HepG2 (cell line): Measurements from ENCODE around the gene SMURF2. TPM values are rescaled to one million over a fixed set of nuclear protein-coding genes. Genes with fewer than 3 reads are reported as not detected.
A peak's percentile ranks its signal among the peaks of the same experiment; 100 is the strongest.

ENCODE experiments used
- FOXC1 ChIP-seq: sonication (generic); formaldehyde crosslinking; IDR thresholded peaks from 2 replicates; pipeline ENCODE4 v1.8.0; 2022; ENCODE audit warnings: mild to moderate bottlenecking, missing genetic modification reagents, borderline replicate concordance
- HBP1 ChIP-seq: IDR thresholded peaks from 2 replicates; pipeline ENCODE4 v1.6.1; 2016; ENCODE audit warnings: low read depth, control low read depth
- HNF1B ChIP-seq: sonication (generic); formaldehyde crosslinking; IDR thresholded peaks from 2 replicates; pipeline ENCODE4 v1.5.1; 2020; ENCODE audit warnings: mild to moderate bottlenecking, moderate library complexity, missing genetic modification reagents
- KDM4B ChIP-seq: sonication (generic); formaldehyde crosslinking; IDR thresholded peaks from 2 replicates; pipeline ENCODE4 v1.4.0; 2020; ENCODE audit warnings: missing genetic modification reagents
- NAIF1 ChIP-seq: sonication (generic); formaldehyde crosslinking; IDR thresholded peaks from 2 replicates; pipeline ENCODE4 v1.5.0; 2020; ENCODE audit warnings: mild to moderate bottlenecking, missing genetic modification reagents, borderline replicate concordance
- POLR2G ChIP-seq: fragments of 200-400 bp; formaldehyde crosslinking; IDR thresholded peaks from 2 replicates; pipeline ENCODE4 v1.6.1; 2018; ENCODE audit warnings: mild to moderate bottlenecking, low read depth, low read length, moderate library complexity
- SCMH1 ChIP-seq: sonication (generic); formaldehyde crosslinking; IDR thresholded peaks from 2 replicates; pipeline ENCODE4 v1.9.0; 2021; ENCODE audit warnings: missing genetic modification reagents, mild to moderate bottlenecking, borderline replicate concordance
- microRNA-seq: library from miRNA; unstranded; fragments of <30 nt; microRNA quantifications from one replicate; pipeline ENCODE4, GENCODE V29; 2020
- polyA plus RNA-seq, 8 experiments: library from polyadenylated mRNA; depleted of rRNA in 3 of 8; stranded (reverse) in 7 of 8; unstranded in 1 of 8; fragments of >200 nt; fragmentation: Illumina TruSeq in 4 of 8; extraction: Trizol in 4 of 8; gene quantifications; 2 replicates each; pipeline versions ENCODE4 v1.2.1 to v1.2.3, GENCODE V29; 2011 to 2016; ENCODE audit warnings: low read depth in 4 of 8, missing spikeins in 1 of 8, mixed read lengths in 1 of 8; ENCODE audit not compliant: insufficient read depth in 1 of 8
- small RNA-seq, 3 experiments: library from RNA; depleted of rRNA; stranded (forward); fragments of <200 nt; gene quantifications; one replicate each; pipeline ENCODE3, GENCODE V24; 2012; ENCODE audit warnings: low read depth in 2 of 3, low replicate concordance in 1 of 3; ENCODE audit not compliant: insufficient read length in 3 of 3, insufficient read depth in 2 of 3
- total RNA-seq, 5 experiments: library from RNA; depleted of rRNA; stranded (reverse); fragments of >200 nt; fragmentation: Illumina TruSeq; extraction: Trizol; gene quantifications; 2 replicates each; pipeline ENCODE4 v1.2.3, GENCODE V29; 2016; ENCODE audit warnings: low read depth in 1 of 5

Gene SMURF2
- total and polyA plus RNA-seq, 2 of the 13 experiments (the other 11 are each of a cell fraction or from before 2014, with no cell fraction given) = 14.9 to 24.3 TPM

DNA sequence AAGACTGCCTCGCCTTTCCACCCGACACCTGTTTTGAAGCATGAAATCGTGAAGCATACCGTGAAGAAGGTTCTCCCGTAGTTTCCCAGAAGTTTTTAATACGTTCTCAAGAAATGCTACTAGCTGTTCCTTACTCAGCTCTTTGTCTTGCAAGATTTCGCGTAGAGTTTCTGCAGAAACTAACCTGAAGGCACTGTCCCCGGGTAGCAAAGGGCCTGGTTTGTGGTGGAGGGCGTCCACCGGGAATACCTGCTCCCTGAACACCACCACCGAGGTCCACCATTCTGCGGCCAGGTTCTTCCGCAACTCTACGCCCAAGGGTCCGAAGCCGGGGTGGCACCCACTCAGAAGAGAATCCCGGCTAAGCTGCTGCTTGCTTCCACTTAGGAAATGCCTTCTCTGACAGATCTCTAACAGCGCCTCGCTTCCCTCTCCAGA lies 165.7 kb downstream of the SMURF2 start (continued):
- TF ChIP-seq HBP1 (no peak), SCMH1 (no peak), FOXC1 (no peak), KDM4B (CRISPR knock-in tag) (no peak; the same call in 1 of the 2 replicates), POLR2G (no peak), HNF1B (CRISPR knock-in tag) (no peak), NAIF1 (CRISPR knock-in tag) (0 out of 2 replicates have a peak, but pooled peaks have one; percentile 0)

Small RNA genes lying within 50 kb of the gene (microRNA-seq; reads per million reads assigned to microRNA genes)
- gene MIR3064 (1.9 reads per million, percentile 8 among the genes with 10 or more reads in this experiment), gene MIR5047 (not detected)

Small RNA genes lying within 50 kb of the gene (small RNA-seq; reads per million reads assigned to genes)
- gene AC009994.1 = 0 reads per million in 3 experiments

Other genes with a start within 250 kb of the SMURF2 start
- gene MILR1, start 213.2 kb downstream of the SMURF2 start, total RNA-seq (2016; rRNA removed; fragmentation: Illumina TruSeq; extraction: Trizol) = 0.27 TPM in 1 of 2 replicates, not detected in the other
- gene MILR1, start 213.2 kb downstream of the SMURF2 start, polyA plus RNA-seq (2011; rRNA removed) = 0.98 and 1.7 TPM in 2 replicates
- gene POLG2, start 165.3 kb downstream of the SMURF2 start, total RNA-seq (2016; rRNA removed; fragmentation: Illumina TruSeq; extraction: Trizol) = 16.2 and 25.5 TPM in 2 replicates
- 19.6 and 21.1 TPM in 2 replicates for gene POLG2, start 165.3 kb downstream of the SMURF2 start, polyA plus RNA-seq (2011; rRNA removed)
- 503 and 539 TPM in 2 replicates for gene DDX5, start 156.0 kb downstream of the SMURF2 start, total RNA-seq (2016; rRNA removed; fragmentation: Illumina TruSeq; extraction: Trizol)
- gene DDX5, start 156.0 kb downstream of the SMURF2 start, polyA plus RNA-seq (2011; rRNA removed) = 622 and 684 TPM in 2 replicates
- gene CEP95, start 155.3 kb downstream of the SMURF2 start, total RNA-seq (2016; rRNA removed; fragmentation: Illumina TruSeq; extraction: Trizol) = 31.9 and 68.8 TPM in 2 replicates
- 58.6 and 65.9 TPM in 2 replicates for gene CEP95, start 155.3 kb downstream of the SMURF2 start, polyA plus RNA-seq (2011; rRNA removed)